ENCODE measurements around the gene ZNF48.

Gene ZNF48

GRCh38 chr16:30414159-30414558 lies 18.9 kb downstream of the ZNF48 start:
- H3K4me3 ChIP-seq (ENCODE audit: low read depth, low read length), result no peak overlapping the region
- H3K9ac ChIP-seq, result no peak overlapping the region
- H3K4me1 ChIP-seq, result peaks cover 17% of the 10 kb centered on the region
- no peaks in the 10 kb centered on the region for H3K27me3 ChIP-seq (ENCODE audit: control insufficient read depth, insufficient read depth, low read length)
- no peaks in the 10 kb centered on the region for H3K9me3 ChIP-seq (ENCODE audit: control insufficient read depth, low read length)
- no peak for TF ChIP-seq CTCF (IDR thresholded peaks at IDR 0.05)
- H2AFZ ChIP-seq, result no peak overlapping the region
- H3K27ac ChIP-seq, result no peak overlapping the region
- H3K79me2 ChIP-seq, result peaks cover 9% of the 10 kb centered on the region
- H3K36me3 ChIP-seq (ENCODE audit: control insufficient read depth, insufficient read depth, low read length), result no peaks in the 10 kb centered on the region
- H3K4me2 ChIP-seq (ENCODE audit: low read length), result no peak overlapping the region

DNA sequence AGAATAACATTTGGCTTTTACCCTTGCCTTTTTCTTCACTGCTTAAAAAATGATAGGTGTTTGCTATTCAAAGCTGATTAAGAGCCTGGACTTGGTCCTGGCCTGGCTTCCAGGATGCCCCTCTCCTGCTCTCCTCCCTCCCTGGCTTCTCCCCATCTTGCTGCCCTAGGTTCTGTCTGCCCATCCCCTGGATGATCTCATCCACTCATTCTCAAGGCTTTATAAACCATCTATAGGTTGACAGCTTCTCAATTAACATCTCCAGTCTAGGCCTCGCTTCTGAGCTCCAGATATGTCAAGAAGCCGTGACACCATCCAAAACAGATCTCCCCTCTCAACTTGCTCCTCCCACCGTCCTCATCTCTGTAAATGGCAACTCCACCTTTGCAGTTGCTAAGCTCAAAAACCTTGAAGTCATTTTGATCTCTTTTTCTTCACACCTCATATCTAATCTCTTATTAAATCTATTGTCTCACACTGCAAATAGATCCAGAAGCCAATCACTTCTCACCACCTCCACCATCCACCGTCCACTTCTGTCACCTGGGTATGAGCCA lies 20.9 kb downstream of the ZNF48 start:
- no peaks in the 10 kb centered on the region for H3K27me3 ChIP-seq (ENCODE audit: control insufficient read depth, insufficient read depth, low read length)
- H3K4me1 ChIP-seq, result peaks cover 11% of the 10 kb centered on the region
- H3K9ac ChIP-seq, result no peak overlapping the region
- TF ChIP-seq CTCF (IDR thresholded peaks at IDR 0.05), result no peak
- peak overlapping the region; percentile 13 for H3K4me2 ChIP-seq (ENCODE audit: low read length)
- H3K79me2 ChIP-seq, result no peaks in the 10 kb centered on the region
- no peak overlapping the region for H2AFZ ChIP-seq
- H3K4me3 ChIP-seq (ENCODE audit: low read depth, low read length), result no peak overlapping the region
- no peaks in the 10 kb centered on the region for H3K9me3 ChIP-seq (ENCODE audit: control insufficient read depth, low read length)
- peak overlapping the region; percentile 48 for H3K27ac ChIP-seq
- no peaks in the 10 kb centered on the region for H3K36me3 ChIP-seq (ENCODE audit: control insufficient read depth, insufficient read depth, low read length)

DNA sequence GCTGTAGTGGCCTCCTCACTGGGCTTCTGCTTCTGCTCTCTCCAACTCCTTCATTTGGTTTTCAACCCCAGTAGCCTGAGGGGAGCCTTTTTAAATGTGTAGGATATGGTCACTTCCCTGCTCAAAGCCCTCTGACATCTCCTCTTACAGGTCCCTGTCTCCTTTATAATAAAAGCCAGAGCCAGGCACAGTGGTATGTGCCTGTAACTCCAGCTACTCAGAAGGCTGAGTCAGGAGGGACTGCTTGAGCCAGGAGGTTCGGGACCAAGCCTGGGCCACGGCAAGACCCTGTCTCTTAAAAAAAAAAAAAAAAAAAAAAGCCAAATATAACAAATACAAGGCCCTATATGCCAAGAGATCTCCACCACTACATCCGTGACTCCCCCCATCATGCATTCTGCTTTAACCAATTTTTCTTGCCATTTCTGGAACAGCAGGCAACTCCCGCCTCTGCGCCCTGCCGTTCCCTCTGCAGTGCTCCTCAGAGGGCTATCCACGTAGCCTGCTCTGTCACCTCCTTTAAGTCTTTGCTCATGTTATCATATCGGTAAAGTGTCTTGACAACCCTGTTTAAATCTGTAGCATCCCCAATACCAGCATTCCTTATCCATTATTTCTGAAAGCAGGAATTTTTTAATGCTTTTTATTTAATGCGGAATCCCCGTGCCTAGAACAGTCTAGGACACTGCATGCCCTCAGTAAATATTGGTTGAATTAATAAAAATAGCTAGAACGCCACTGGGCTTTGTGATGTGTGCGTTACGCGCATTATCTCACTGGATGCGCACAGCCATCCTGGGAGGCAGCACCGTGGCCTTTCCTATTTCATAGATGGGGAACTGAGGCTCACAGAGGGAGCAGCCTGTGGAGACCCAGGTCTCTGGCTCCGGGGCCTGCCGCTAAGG lies 21.7 kb downstream of the ZNF48 start:
- TF ChIP-seq CTCF (IDR thresholded peaks at IDR 0.05), result no peak
- Histone ChIP-seq H3K4me1 (peaks cover 11% of the 10 kb centered on the region), H3K4me2 (ENCODE audit: low read length) (peak overlapping the region; percentile 47), H2AFZ (no peak overlapping the region), H3K4me3 (ENCODE audit: low read depth, low read length) (no peak overlapping the region), H3K9ac (no peak overlapping the region), H3K27me3 (ENCODE audit: control insufficient read depth, insufficient read depth, low read length) (no peaks in the 10 kb centered on the region), H3K9me3 (ENCODE audit: control insufficient read depth, low read length) (no peaks in the 10 kb centered on the region), H3K27ac (peak overlapping the region; percentile 48), H3K79me2 (no peaks in the 10 kb centered on the region), H3K36me3 (ENCODE audit: control insufficient read depth, insufficient read depth, low read length) (no peaks in the 10 kb centered on the region)

GRCh38 chr16:30417529-30418349 lies 22.5 kb downstream of the ZNF48 start:
- H3K27me3 ChIP-seq (ENCODE audit: control insufficient read depth, insufficient read depth, low read length), result no peaks in the 10 kb centered on the region
- H3K4me2 ChIP-seq (ENCODE audit: low read length), result peak overlapping the region; percentile 64
- H3K27ac ChIP-seq, result peak overlapping the region; percentile 37
- no peaks in the 10 kb centered on the region for H3K79me2 ChIP-seq
- peak overlapping the region; percentile 85 for H2AFZ ChIP-seq
- H3K9me3 ChIP-seq (ENCODE audit: control insufficient read depth, low read length), result no peaks in the 10 kb centered on the region
- no peak for TF ChIP-seq CTCF (IDR thresholded peaks at IDR 0.05)
- no peaks in the 10 kb centered on the region for H3K36me3 ChIP-seq (ENCODE audit: control insufficient read depth, insufficient read depth, low read length)
- H3K4me3 ChIP-seq (ENCODE audit: low read depth, low read length), result peak overlapping the region; percentile 53
- no peak overlapping the region for H3K9ac ChIP-seq
- peaks cover 11% of the 10 kb centered on the region for H3K4me1 ChIP-seq

All from parathyroid adenoma (tissue), 2 donors.